Natural killer cell (primary cell): ENCODE data around the gene CPSF3. TPM values are rescaled to one million over a fixed set of nuclear protein-coding genes. Genes with fewer than 3 reads are reported as not detected.

Experiments used
- ATAC-seq, 3 donors: fragments of 150-1000 bp in 2 of 3; fragments of 200-7000 bp in 1 of 3; cut with Tn5 transposase; 1 replicate in 1 of 3; 2 replicates in 2 of 3; pipeline ENCODE4 v1.10.0; 2021; ENCODE audit warnings: mild to moderate bottlenecking in 2 of 3, moderate library complexity in 2 of 3
- DNase-seq, 2 donors: peaks; one replicate each; pipeline versions ENCODE4 v3.0.0 to v3.0.0-alpha.2; 2013 to 2021; ENCODE audit warnings: mixed read lengths in 1 of 2
- H3K27ac ChIP-seq: one replicate; pipeline ENCODE4 v1.5.1; 2013; ENCODE audit warnings: mild to moderate bottlenecking, low read length
- H3K27me3 ChIP-seq: one replicate; pipeline ENCODE4 v1.6.1; 2013; ENCODE audit warnings: low read length; ENCODE audit not compliant: control insufficient read depth, insufficient read depth
- H3K36me3 ChIP-seq: one replicate; pipeline ENCODE4 v1.6.1; 2013; ENCODE audit warnings: low read length; ENCODE audit not compliant: control insufficient read depth, insufficient read depth
- H3K4me1 ChIP-seq: one replicate; pipeline ENCODE4 v1.6.1; 2013; ENCODE audit warnings: low read length; ENCODE audit not compliant: control insufficient read depth, insufficient read depth
- H3K4me3 ChIP-seq: one replicate; pipeline ENCODE4 v1.5.1; 2013; ENCODE audit warnings: low read length
- H3K9me3 ChIP-seq: one replicate; pipeline ENCODE4 v1.6.1; 2013; ENCODE audit warnings: low read length; ENCODE audit not compliant: control insufficient read depth, insufficient read depth
- H3K27ac Mint-ChIP-seq, 2 donors: one replicate each; pipeline ENCODE4 v1.8.0; 2022; ENCODE audit warnings: mild to moderate bottlenecking in 2 of 2, mixed read lengths in 2 of 2, moderate library complexity in 1 of 2
- H3K27me3 Mint-ChIP-seq, 2 donors: one replicate each; pipeline ENCODE4 v1.8.0; 2022; ENCODE audit warnings: low read depth in 2 of 2, mixed read lengths in 2 of 2
- H3K36me3 Mint-ChIP-seq: one replicate; pipeline ENCODE4 v1.8.0; 2022; ENCODE audit warnings: mixed read lengths
- H3K4me1 Mint-ChIP-seq, 2 donors: one replicate each; pipeline ENCODE4 v1.8.0; 2022; ENCODE audit warnings: mixed read lengths in 2 of 2
- H3K4me3 Mint-ChIP-seq: one replicate; pipeline ENCODE4 v1.8.0; 2022; ENCODE audit warnings: mild to moderate bottlenecking, moderate library complexity, mixed read lengths
- H3K9me3 Mint-ChIP-seq, 2 donors: one replicate each; pipeline ENCODE4 v1.8.0; 2022; ENCODE audit warnings: mixed read lengths in 2 of 2
- WGBS: methylation state at CpG from one replicate; pipeline ENCODE4 v1.1.7; 2013; ENCODE audit warnings: missing lambda C conversion rate; ENCODE audit not compliant: insufficient coverage; 5-methylcytosine and 5-hydroxymethylcytosine counted together
- intact Hi-C: fragments of 100-400 bp; cut with micrococcal nuclease; formaldehyde crosslinking; loops from one replicate; pipeline ENCODE4 v1.14.2; 2022
- total RNA-seq, 4 donors: library from RNA; stranded (reverse); fragments of 120-200 nt in 1 of 4; gene quantifications; one replicate each; pipeline versions ENCODE4 v1.2.3 to v1.2.4, GENCODE V29; 2013 to 2022
- TF ChIP-seq, protein P1 (sequence below): fragments of 200-600 bp; IDR thresholded peaks from one replicate; pipeline ENCODE4 v1.8.0; 2022; ENCODE audit warnings: antibody characterized with exemption

Gene CPSF3
- total RNA-seq, 3 donors from 2014 or later (not counting 1 experiment from before 2014, with no cell fraction given) = 28.4 to 30.7 (median 28.7) TPM

DNA sequence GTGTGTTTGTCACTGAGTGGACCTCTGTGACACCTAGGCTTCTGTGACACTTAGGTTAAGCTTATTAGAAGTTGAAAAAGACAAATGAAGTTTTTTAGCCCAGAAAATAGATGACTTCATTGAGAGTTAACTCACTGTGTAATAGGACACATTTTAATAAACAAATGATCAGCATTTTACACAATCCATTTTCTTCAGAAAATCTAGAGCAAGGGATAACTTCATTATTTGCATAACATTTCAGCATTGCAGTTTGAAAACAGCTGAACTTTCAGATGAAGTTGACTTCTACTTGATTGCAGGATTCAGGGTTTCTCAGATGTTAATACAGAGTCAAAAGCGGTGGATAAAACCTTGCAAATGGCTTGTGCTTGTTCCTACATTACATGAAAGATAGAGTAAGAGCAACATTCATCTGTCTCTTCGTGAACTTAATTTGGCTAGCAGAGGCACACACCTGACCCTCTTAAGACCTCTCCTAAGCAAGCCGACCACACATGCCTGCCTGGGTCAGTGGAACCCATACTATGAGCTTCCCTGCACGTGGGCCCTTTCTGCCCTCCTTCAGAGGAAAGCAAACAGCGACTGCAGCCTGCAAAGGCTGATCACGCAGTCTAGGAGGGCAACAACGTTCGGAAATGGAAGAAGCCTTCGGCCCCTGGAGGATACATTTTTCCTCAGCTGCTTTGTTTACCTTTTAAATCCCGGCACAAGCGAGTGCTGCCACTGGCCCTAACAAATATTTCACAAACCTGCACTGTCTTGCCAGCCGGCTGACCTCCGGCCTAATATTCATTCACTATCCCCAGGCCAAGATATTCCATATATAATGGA is 16.7 kb upstream of the CPSF3 start:
- TF ChIP-seq, protein P1, sequence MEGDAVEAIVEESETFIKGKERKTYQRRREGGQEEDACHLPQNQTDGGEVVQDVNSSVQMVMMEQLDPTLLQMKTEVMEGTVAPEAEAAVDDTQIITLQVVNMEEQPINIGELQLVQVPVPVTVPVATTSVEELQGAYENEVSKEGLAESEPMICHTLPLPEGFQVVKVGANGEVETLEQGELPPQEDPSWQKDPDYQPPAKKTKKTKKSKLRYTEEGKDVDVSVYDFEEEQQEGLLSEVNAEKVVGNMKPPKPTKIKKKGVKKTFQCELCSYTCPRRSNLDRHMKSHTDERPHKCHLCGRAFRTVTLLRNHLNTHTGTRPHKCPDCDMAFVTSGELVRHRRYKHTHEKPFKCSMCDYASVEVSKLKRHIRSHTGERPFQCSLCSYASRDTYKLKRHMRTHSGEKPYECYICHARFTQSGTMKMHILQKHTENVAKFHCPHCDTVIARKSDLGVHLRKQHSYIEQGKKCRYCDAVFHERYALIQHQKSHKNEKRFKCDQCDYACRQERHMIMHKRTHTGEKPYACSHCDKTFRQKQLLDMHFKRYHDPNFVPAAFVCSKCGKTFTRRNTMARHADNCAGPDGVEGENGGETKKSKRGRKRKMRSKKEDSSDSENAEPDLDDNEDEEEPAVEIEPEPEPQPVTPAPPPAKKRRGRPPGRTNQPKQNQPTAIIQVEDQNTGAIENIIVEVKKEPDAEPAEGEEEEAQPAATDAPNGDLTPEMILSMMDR = no peak
- no peak overlapping the region for H3K4me3 ChIP-seq
- H3K4me3 Mint-ChIP-seq = no peak overlapping the region
- WGBS = 97% methylated on average over 12 of the region's 13 CpGs
- H3K27ac Mint-ChIP-seq = no peak overlapping the region
- H3K27me3 Mint-ChIP-seq = no peaks in the 10 kb centered on the region
- H3K9me3 Mint-ChIP-seq = no peaks in the 10 kb centered on the region
- intact Hi-C loops = no loop called here
- peaks cover 44% of the 10 kb centered on the region for H3K36me3 ChIP-seq
- no peaks in the 10 kb centered on the region for H3K4me1 ChIP-seq
- no peaks in the 10 kb centered on the region for H3K27me3 ChIP-seq
- no peak overlapping the region for H3K27ac ChIP-seq
- no peaks in the 10 kb centered on the region for H3K4me1 Mint-ChIP-seq
- DNase-seq (no peak), ATAC-seq (no peak)
- H3K9me3 ChIP-seq = no peaks in the 10 kb centered on the region
- H3K36me3 Mint-ChIP-seq = no peaks in the 10 kb centered on the region

DNA sequence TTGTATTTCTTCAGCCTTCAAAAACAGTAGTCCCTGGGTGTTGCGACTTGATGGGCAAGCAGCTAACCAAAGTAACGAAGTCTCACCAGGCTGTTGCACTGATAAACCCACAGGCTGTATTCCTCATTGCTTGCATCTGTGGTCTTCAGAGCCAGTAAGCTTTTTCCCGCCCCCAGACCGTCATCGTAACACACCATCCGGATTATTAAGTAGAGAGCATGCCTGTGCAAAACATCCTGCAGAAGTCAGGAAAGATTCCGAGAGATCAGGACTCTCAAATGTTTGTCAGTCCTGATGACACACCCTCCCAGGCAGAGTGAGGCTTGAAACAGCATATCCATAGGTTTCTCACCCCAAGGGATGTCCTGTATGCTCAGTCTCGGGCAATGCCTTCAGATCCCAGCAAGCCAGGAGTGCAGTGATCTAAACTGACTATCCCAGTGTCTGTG is 16.1 kb upstream of the CPSF3 start:
- Histone ChIP-seq H3K27ac (no peak overlapping the region), H3K4me3 (no peak overlapping the region), H3K9me3 (no peaks in the 10 kb centered on the region), H3K4me1 (no peaks in the 10 kb centered on the region), H3K27me3 (no peaks in the 10 kb centered on the region), H3K36me3 (peaks cover 50% of the 10 kb centered on the region)
- Mint-ChIP-seq H3K27me3 (no peaks in the 10 kb centered on the region), H3K4me1 (no peaks in the 10 kb centered on the region), H3K27ac (no peak overlapping the region), H3K4me3 (no peak overlapping the region), H3K9me3 (no peaks in the 10 kb centered on the region), H3K36me3 (no peaks in the 10 kb centered on the region)
- DNase-seq = no peak
- intact Hi-C loops = no loop called here
- WGBS = 98% methylated on average over 8 of the region's 8 CpGs
- TF ChIP-seq, protein P1 = no peak
- no peak for ATAC-seq

GRCh38 chr2:9408641-9409151 is 14.8 kb upstream of the CPSF3 start:
- no peak overlapping the region for H3K4me3 ChIP-seq
- ATAC-seq (no peak), DNase-seq (no peak)
- 96% methylated on average over 9 of the region's 9 CpGs for WGBS
- Mint-ChIP-seq H3K36me3 (no peaks in the 10 kb centered on the region), H3K4me1 (peaks cover 1 to 2% of the 10 kb centered on the region in 2 donors), H3K9me3 (no peaks in the 10 kb centered on the region), H3K27ac (no peak overlapping the region), H3K4me3 (no peak overlapping the region), H3K27me3 (no peaks in the 10 kb centered on the region)
- intact Hi-C loops = no loop called here
- TF ChIP-seq, protein P1 = no peak
- H3K27me3 ChIP-seq = no peaks in the 10 kb centered on the region
- H3K9me3 ChIP-seq = no peaks in the 10 kb centered on the region
- H3K4me1 ChIP-seq = no peaks in the 10 kb centered on the region
- H3K36me3 ChIP-seq = peaks cover 55% of the 10 kb centered on the region
- no peak overlapping the region for H3K27ac ChIP-seq
